ENCODE measurements around the gene OTULIN.

OTULIN gene

GRCh38 chr5:14707811-14708390 is 43.4 kb downstream of the OTULIN start:
- no peak overlapping the region for H3K4me3 ChIP-seq (ENCODE audit: low read length)
- TF ChIP-seq, protein P1, sequence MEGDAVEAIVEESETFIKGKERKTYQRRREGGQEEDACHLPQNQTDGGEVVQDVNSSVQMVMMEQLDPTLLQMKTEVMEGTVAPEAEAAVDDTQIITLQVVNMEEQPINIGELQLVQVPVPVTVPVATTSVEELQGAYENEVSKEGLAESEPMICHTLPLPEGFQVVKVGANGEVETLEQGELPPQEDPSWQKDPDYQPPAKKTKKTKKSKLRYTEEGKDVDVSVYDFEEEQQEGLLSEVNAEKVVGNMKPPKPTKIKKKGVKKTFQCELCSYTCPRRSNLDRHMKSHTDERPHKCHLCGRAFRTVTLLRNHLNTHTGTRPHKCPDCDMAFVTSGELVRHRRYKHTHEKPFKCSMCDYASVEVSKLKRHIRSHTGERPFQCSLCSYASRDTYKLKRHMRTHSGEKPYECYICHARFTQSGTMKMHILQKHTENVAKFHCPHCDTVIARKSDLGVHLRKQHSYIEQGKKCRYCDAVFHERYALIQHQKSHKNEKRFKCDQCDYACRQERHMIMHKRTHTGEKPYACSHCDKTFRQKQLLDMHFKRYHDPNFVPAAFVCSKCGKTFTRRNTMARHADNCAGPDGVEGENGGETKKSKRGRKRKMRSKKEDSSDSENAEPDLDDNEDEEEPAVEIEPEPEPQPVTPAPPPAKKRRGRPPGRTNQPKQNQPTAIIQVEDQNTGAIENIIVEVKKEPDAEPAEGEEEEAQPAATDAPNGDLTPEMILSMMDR (IDR thresholded peaks at IDR 0.05; ENCODE audit: insufficient read depth, low read depth, low read length, missing control alignments): no peak
- DNase-seq (ENCODE audit: low read depth): no peak

DNA sequence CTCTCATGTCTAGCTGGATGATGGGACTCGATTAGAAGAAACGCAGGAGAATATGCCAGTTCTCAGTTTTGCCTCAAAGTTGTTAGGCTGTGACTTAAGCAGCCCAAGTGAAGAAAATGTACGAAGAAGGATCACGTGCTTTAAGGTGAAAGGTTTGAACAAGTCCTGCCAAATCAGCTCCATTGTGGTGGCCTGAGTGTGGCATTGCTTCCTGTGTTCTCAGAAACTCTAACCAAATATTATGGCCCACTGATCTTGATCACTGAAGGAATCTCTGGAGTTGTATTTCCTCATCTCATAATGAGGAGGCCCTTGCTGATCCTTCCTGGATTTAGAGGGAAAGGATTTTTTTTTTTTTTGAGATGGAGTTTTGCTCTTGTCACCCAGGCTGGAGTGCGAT is 44.0 kb downstream of the OTULIN start:
- H3K4me3 ChIP-seq (ENCODE audit: low read length): no peak overlapping the region
- DNase-seq (ENCODE audit: low read depth): no peak
- TF ChIP-seq, protein P1 (IDR thresholded peaks at IDR 0.05; ENCODE audit: insufficient read depth, low read depth, low read length, missing control alignments): no peak

DNA sequence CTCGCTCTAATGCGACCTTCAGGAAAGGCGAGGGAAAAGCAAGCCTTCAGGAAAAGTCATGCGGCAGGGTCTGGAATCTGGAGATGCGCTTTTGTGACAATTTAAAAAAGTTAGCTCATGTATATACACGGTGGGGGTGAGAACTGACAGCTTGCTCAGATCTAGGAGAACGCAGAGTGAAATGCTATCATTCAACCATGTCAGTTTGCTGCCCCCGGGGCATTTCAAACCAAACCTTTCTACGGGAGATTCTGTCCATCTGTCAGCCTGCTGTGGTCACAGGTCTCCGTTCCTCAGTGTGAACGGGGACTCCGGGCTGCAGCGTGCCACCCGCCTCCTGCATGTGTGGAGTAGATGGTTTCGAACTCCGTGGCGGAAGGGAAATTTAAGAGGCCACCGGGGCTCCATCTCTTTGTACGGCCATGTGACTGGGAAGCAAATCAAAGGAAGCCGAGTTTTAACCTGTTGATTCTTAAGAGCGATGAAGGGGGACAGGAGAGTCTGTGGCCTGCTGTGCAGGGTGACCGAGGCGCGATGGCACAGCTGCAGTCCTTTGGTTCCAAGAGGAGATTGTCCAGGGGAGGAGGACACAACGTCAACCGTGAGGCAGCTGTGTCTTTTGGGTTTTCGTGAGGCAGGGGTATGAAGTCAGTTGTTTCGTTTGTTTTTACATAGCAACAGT is 45.9 kb downstream of the OTULIN start:
- no peak overlapping the region for H3K4me3 ChIP-seq (ENCODE audit: low read length)
- TF ChIP-seq, protein P1 (IDR thresholded peaks at IDR 0.05; ENCODE audit: insufficient read depth, low read depth, low read length, missing control alignments): no peak
- DNase-seq (ENCODE audit: low read depth): no peak

DNA sequence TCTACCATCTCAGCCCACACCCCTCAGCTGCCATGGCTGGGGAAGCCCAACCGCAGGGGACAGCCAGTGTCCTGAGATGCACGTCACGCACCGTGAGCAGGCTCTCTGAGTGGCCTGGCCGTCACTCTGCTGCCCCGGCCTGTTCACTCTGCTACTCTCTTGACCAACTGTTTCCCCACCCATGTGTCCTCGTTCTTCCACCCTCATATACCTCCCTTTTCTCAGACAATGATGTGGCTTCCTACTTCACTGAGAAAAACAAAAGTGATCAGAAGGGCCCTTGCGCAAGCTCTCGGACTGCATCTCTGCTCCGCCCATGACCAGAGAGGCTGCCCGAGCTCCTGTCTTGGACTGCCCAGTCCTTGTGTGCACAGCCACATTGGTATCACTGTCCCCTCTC is 47.6 kb downstream of the OTULIN start:
- H3K4me3 ChIP-seq (ENCODE audit: low read length): no peak overlapping the region
- TF ChIP-seq, protein P1 (IDR thresholded peaks at IDR 0.05; ENCODE audit: insufficient read depth, low read depth, low read length, missing control alignments): no peak
- no peak for DNase-seq (ENCODE audit: low read depth)

- no peak for DNase-seq (ENCODE audit: low read depth)
- TF ChIP-seq, protein P1 (IDR thresholded peaks at IDR 0.05; ENCODE audit: insufficient read depth, low read depth, low read length, missing control alignments): no peak
- H3K4me3 ChIP-seq (ENCODE audit: low read length): no peak overlapping the region
Observed at GRCh38 chr5:14712666-14713065, 48.1 kb downstream of the OTULIN start.

GRCh38 chr5:14713476-14714390 is 49.2 kb downstream of the OTULIN start:
- H3K4me3 ChIP-seq (ENCODE audit: low read length): no peak overlapping the region
- no peak for DNase-seq (ENCODE audit: low read depth)
- TF ChIP-seq, protein P1 (IDR thresholded peaks at IDR 0.05; ENCODE audit: insufficient read depth, low read depth, low read length, missing control alignments): no peak

All from epithelial cell of esophagus (primary cell).